CD14-positive monocyte (primary cell): ENCODE results near the gene UPP1. TPM values are rescaled to one million over a fixed set of nuclear protein-coding genes. Genes with fewer than 3 reads are reported as not detected.

Source experiments
- DNase-seq, 3 donors: peaks; one replicate each; pipeline ENCODE4 v3.0.0-alpha.2; 2011 to 2022
- H2AFZ ChIP-seq: 2 replicates; pipeline ENCODE4 v1.6.0; 2012; ENCODE audit warnings: mild to moderate bottlenecking, low read depth, low read length, inconsistent platforms; ENCODE audit not compliant: insufficient read depth, poor library complexity, severe bottlenecking
- H3K27ac ChIP-seq, 2 donors: 1 replicate in 1 of 2; 2 replicates in 1 of 2; pipeline ENCODE4 v1.5.1; 2012 to 2013; ENCODE audit warnings: low read length in 2 of 2, control low read depth in 1 of 2, inconsistent platforms in 1 of 2, low read depth in 1 of 2, mild to moderate bottlenecking in 1 of 2
- H3K27me3 ChIP-seq, 2 donors: one replicate each; pipeline versions ENCODE4 v1.6.0 to v1.6.1; 2011 to 2013; ENCODE audit warnings: low read length in 2 of 2; ENCODE audit not compliant: control insufficient read depth in 2 of 2, insufficient read depth in 2 of 2
- H3K36me3 ChIP-seq, 2 donors: replicated peaks in 1 of 2; 1 replicate in 1 of 2; 2 replicates in 1 of 2; pipeline versions ENCODE4 v1.5.1 to v1.6.1; 2012 to 2013; ENCODE audit warnings: low read length in 2 of 2, control low read depth in 1 of 2, inconsistent platforms in 1 of 2, mild to moderate bottlenecking in 1 of 2; ENCODE audit not compliant: insufficient read depth in 2 of 2, control insufficient read depth in 1 of 2
- H3K4me1 ChIP-seq, 2 donors: 1 replicate in 1 of 2; 2 replicates in 1 of 2; pipeline versions ENCODE4 v1.5.1 to v1.6.1; 2012 to 2013; ENCODE audit warnings: low read length in 2 of 2, control low read depth in 1 of 2, inconsistent platforms in 1 of 2, mild to moderate bottlenecking in 1 of 2, moderate library complexity in 1 of 2; ENCODE audit not compliant: insufficient read depth in 2 of 2, control insufficient read depth in 1 of 2
- H3K4me2 ChIP-seq: replicated peaks from 2 replicates; pipeline ENCODE3; 2012; ENCODE audit warnings: low read length, moderate library complexity, mild to moderate bottlenecking; ENCODE audit not compliant: poor library complexity, severe bottlenecking; ENCODE audit errors: extremely low read depth
- H3K4me3 ChIP-seq, 3 experiments: fragments of 200-600 bp in 1 of 3; sonication (generic) in 1 of 3; replicated peaks in 1 of 3; 1 replicate in 2 of 3; 2 replicates in 1 of 3; pipeline ENCODE4 v1.5.1; 2011 to 2013; ENCODE audit warnings: low read length in 3 of 3, mild to moderate bottlenecking in 3 of 3, control low read depth in 2 of 3, low read depth in 2 of 3, inconsistent platforms in 1 of 3, moderate library complexity in 1 of 3
- H3K79me2 ChIP-seq: 2 replicates; pipeline ENCODE4 v1.6.0; 2012; ENCODE audit warnings: mild to moderate bottlenecking, control low read depth, inconsistent platforms, low read length, moderate library complexity; ENCODE audit not compliant: insufficient read depth
- H3K9ac ChIP-seq: 2 replicates; pipeline ENCODE4 v1.6.0; 2017; ENCODE audit warnings: low read length, mild to moderate bottlenecking; ENCODE audit not compliant: insufficient read depth, poor library complexity, severe bottlenecking
- H3K9me3 ChIP-seq, 2 donors: replicated peaks in 1 of 2; 1 replicate in 1 of 2; 2 replicates in 1 of 2; pipeline versions ENCODE4 v1.5.1 to v1.6.1; 2012 to 2013; ENCODE audit warnings: low read length in 2 of 2, control low read depth in 1 of 2; ENCODE audit not compliant: control insufficient read depth in 1 of 2, insufficient read depth in 1 of 2
- H4K20me1 ChIP-seq: 2 replicates; pipeline ENCODE4 v1.6.0; 2012; ENCODE audit warnings: mild to moderate bottlenecking, low read length, control low read depth, moderate library complexity; ENCODE audit not compliant: insufficient read depth
- H3K27ac Mint-ChIP-seq, 7 donors: one replicate each; pipeline ENCODE4 v1.8.0; 2020; ENCODE audit warnings: mild to moderate bottlenecking in 7 of 7, mixed read lengths in 7 of 7, moderate library complexity in 6 of 7, inconsistent platforms in 2 of 7
- H3K27me3 Mint-ChIP-seq, 3 donors: one replicate each; pipeline ENCODE4 v1.8.0; 2021 to 2022; ENCODE audit warnings: low read depth in 3 of 3, mild to moderate bottlenecking in 3 of 3, mixed read lengths in 3 of 3, moderate library complexity in 3 of 3, inconsistent platforms in 1 of 3
- H3K36me3 Mint-ChIP-seq, 2 donors: one replicate each; pipeline ENCODE4 v1.8.0; 2020; ENCODE audit warnings: mixed read lengths in 2 of 2, inconsistent platforms in 1 of 2, mild to moderate bottlenecking in 1 of 2
- H3K4me1 Mint-ChIP-seq: one replicate; pipeline ENCODE4 v1.8.0; 2020; ENCODE audit warnings: mild to moderate bottlenecking, mixed read lengths
- H3K4me3 Mint-ChIP-seq, 2 donors: one replicate each; pipeline ENCODE4 v1.8.0; 2020; ENCODE audit warnings: mild to moderate bottlenecking in 2 of 2, mixed read lengths in 2 of 2, moderate library complexity in 1 of 2
- H3K9me3 Mint-ChIP-seq, 7 donors: one replicate each; pipeline ENCODE4 v1.8.0; 2020 to 2022; ENCODE audit warnings: mixed read lengths in 7 of 7, mild to moderate bottlenecking in 6 of 7, moderate library complexity in 6 of 7, inconsistent platforms in 2 of 7
- CTCF ChIP-seq: fragments of 200-600 bp; IDR thresholded peaks from one replicate; pipeline ENCODE4 v1.8.0; 2022; ENCODE audit warnings: antibody characterized with exemption, mild to moderate bottlenecking
- WGBS: methylation state at CpG from one replicate; pipeline ENCODE4 v1.1.5; 2013; ENCODE audit warnings: missing lambda C conversion rate; ENCODE audit not compliant: insufficient coverage; 5-methylcytosine and 5-hydroxymethylcytosine counted together
- intact Hi-C, 2 donors: fragments of 100-400 bp; cut with micrococcal nuclease; formaldehyde crosslinking; loops; one replicate each; pipeline versions ENCODE4 v1.15.0 to v1.15.1; 2023
- polyA plus RNA-seq, 3 donors: library from polyadenylated mRNA; depleted of rRNA in 1 of 3; unstranded in 2 of 3; stranded (reverse) in 1 of 3; fragments of 300-500 nt in 2 of 3; fragments of >200 nt in 1 of 3; fragmentation: Illumina TruSeq in 2 of 3; gene quantifications; 1 replicate in 2 of 3; 2 replicates in 1 of 3; pipeline ENCODE4 v1.2.3, GENCODE V29; 2012 to 2021

Gene UPP1
- polyA plus RNA-seq, 3 donors = 109 to 212 (median 129) TPM

- intact Hi-C loops = no loop called here
- Histone ChIP-seq H3K79me2 (no peaks in the 10 kb centered on the region), H3K4me3 (no peak overlapping the region), H2AFZ (no peak overlapping the region), H3K9me3 (no peaks in the 10 kb centered on the region), H3K9ac (no peak overlapping the region), H3K4me1 (peaks cover 9 to 12% of the 10 kb centered on the region in 2 donors), H3K27ac (no peak overlapping the region), H3K4me2 (no peak overlapping the region), H4K20me1 (no peaks in the 10 kb centered on the region), H3K36me3 (no peaks in the 10 kb centered on the region), H3K27me3 (no peaks in the 10 kb centered on the region)
- Mint-ChIP-seq H3K4me1 (peaks cover 14% of the 10 kb centered on the region), H3K27me3 (peaks cover 0 to 1% (median 0%) of the 10 kb centered on the region in 3 donors), H3K4me3 (no peak overlapping the region), H3K9me3 (peaks cover 8 to 23% (median 14%) of the 10 kb centered on the region in 7 donors), H3K27ac (no peak overlapping the region), H3K36me3 (peaks cover 2 to 4% of the 10 kb centered on the region in 2 donors)
- WGBS = 86% methylated on average over 1 of the region's 5 CpGs
- no peak for TF ChIP-seq CTCF
- DNase-seq = no peak
Measured at GRCh38 chr7:48059706-48060105, 29.4 kb upstream of the UPP1 start.

GRCh38 chr7:48063985-48064384, 25.1 kb upstream of the UPP1 start:
- Histone ChIP-seq H3K9me3 (no peaks in the 10 kb centered on the region), H2AFZ (no peak overlapping the region), H3K4me3 (no peak overlapping the region), H3K4me2 (no peak overlapping the region), H3K27ac (no peak overlapping the region), H3K9ac (no peak overlapping the region), H3K4me1 (peaks cover 8 to 18% of the 10 kb centered on the region in 2 donors), H3K79me2 (no peaks in the 10 kb centered on the region), H3K27me3 (no peaks in the 10 kb centered on the region), H4K20me1 (no peaks in the 10 kb centered on the region), H3K36me3 (no peaks in the 10 kb centered on the region)
- Mint-ChIP-seq H3K4me3 (no peak overlapping the region), H3K36me3 (peaks cover 0 to 4% of the 10 kb centered on the region in 2 donors), H3K27ac (no peak overlapping the region), H3K4me1 (peaks cover 18% of the 10 kb centered on the region), H3K27me3 (peaks cover 0 to 2% (median 2%) of the 10 kb centered on the region in 3 donors), H3K9me3 (peaks cover 2 to 11% (median 5%) of the 10 kb centered on the region in 7 donors)
- intact Hi-C loops = no loop called here
- TF ChIP-seq CTCF = no peak
- no peak for DNase-seq
- no CpG with 5 or more reads among the region's 1 CpG for WGBS
